Neuronal stem cell (in vitro differentiated cells): ENCODE data around the gene DMRTC1.
"Not testable (repeated sequence)": the region's sequence is repeated elsewhere in the genome, so short reads cannot be mapped to it uniquely, and the experiment has no call there.

ENCODE experiments used
- DNase-seq: peaks from one replicate; pipeline ENCODE4 v3.0.0-alpha.2; 2013; ENCODE audit warnings: low spot score
- H2AFZ ChIP-seq: one replicate; pipeline ENCODE4 v1.6.1; 2013; ENCODE audit warnings: mild to moderate bottlenecking, low read length, inconsistent platforms
- H2AK5ac ChIP-seq: 2 replicates; pipeline ENCODE4 v1.6.1; 2013; ENCODE audit warnings: low read depth, mild to moderate bottlenecking, inconsistent platforms, low read length, moderate library complexity, mixed read lengths
- H2BK120ac ChIP-seq: 2 replicates; pipeline ENCODE4 v1.6.1; 2013; ENCODE audit warnings: low read depth, mild to moderate bottlenecking, inconsistent platforms, low read length, moderate library complexity, mixed read lengths
- H2BK12ac ChIP-seq: one replicate; pipeline ENCODE4 v1.6.1; 2013; ENCODE audit warnings: low read length, inconsistent platforms
- H2BK15ac ChIP-seq: 2 replicates; pipeline ENCODE4 v1.6.1; 2013; ENCODE audit warnings: mild to moderate bottlenecking, low read length, inconsistent platforms, mixed read lengths
- H2BK5ac ChIP-seq: one replicate; pipeline ENCODE4 v1.6.1; 2013; ENCODE audit warnings: inconsistent platforms, mild to moderate bottlenecking, low read length, moderate library complexity
- H3K14ac ChIP-seq: one replicate; pipeline ENCODE4 v1.6.1; 2013; ENCODE audit warnings: low read length, inconsistent platforms
- H3K18ac ChIP-seq: 2 replicates; pipeline ENCODE4 v1.6.1; 2013; ENCODE audit warnings: low read length, inconsistent platforms
- H3K23ac ChIP-seq: 2 replicates; pipeline ENCODE4 v1.6.1; 2013; ENCODE audit warnings: low read depth, mild to moderate bottlenecking, mixed read lengths, low read length, inconsistent platforms; ENCODE audit not compliant: poor library complexity
- H3K27ac ChIP-seq: replicated peaks from 3 replicates; pipeline ENCODE4 v1.5.1; 2013; ENCODE audit warnings: low read length, inconsistent platforms
- H3K27me3 ChIP-seq, 3 experiments: 2 replicates each; pipeline ENCODE4 v1.6.1; 2013; ENCODE audit warnings: low read length in 3 of 3, mild to moderate bottlenecking in 2 of 3, inconsistent platforms in 1 of 3, low read depth in 1 of 3, mixed read lengths in 1 of 3, moderate library complexity in 1 of 3; ENCODE audit not compliant: control insufficient read depth in 3 of 3, insufficient read depth in 3 of 3
- H3K36me3 ChIP-seq, 2 donors: replicated peaks in 1 of 2; 2 replicates each; pipeline ENCODE4 v1.6.1; 2013; ENCODE audit warnings: low read length in 2 of 2; ENCODE audit not compliant: control insufficient read depth in 2 of 2, insufficient read depth in 2 of 2
- H3K4ac ChIP-seq: 2 replicates; pipeline ENCODE4 v1.6.1; 2013; ENCODE audit warnings: inconsistent platforms, mild to moderate bottlenecking, low read length, moderate library complexity
- H3K4me1 ChIP-seq, 2 donors: 1 replicate in 1 of 2; 2 replicates in 1 of 2; pipeline ENCODE4 v1.6.1; 2013; ENCODE audit warnings: low read length in 2 of 2, low read depth in 1 of 2; ENCODE audit not compliant: control insufficient read depth in 2 of 2, insufficient read depth in 1 of 2
- H3K4me2 ChIP-seq: one replicate; pipeline ENCODE4 v1.6.1; 2013; ENCODE audit warnings: mild to moderate bottlenecking, low read length, inconsistent platforms; ENCODE audit not compliant: insufficient read depth, poor library complexity, severe bottlenecking
- H3K4me3 ChIP-seq, 2 donors: 2 replicates each; pipeline ENCODE4 v1.5.1; 2013; ENCODE audit warnings: low read length in 2 of 2, mild to moderate bottlenecking in 2 of 2, inconsistent platforms in 1 of 2, moderate library complexity in 1 of 2
- H3K79me1 ChIP-seq: one replicate; pipeline ENCODE4 v1.6.1; 2013; ENCODE audit warnings: low read depth, mild to moderate bottlenecking, inconsistent platforms, low read length, moderate library complexity
- H3K9ac ChIP-seq: one replicate; pipeline ENCODE4 v1.6.1; 2013; ENCODE audit warnings: mild to moderate bottlenecking, low read depth, low read length, inconsistent platforms; ENCODE audit not compliant: poor library complexity
- H3K9me3 ChIP-seq, 2 donors: replicated peaks in 1 of 2; 2 replicates each; pipeline versions ENCODE3 to v1.6.1; 2013; ENCODE audit warnings: low read length in 2 of 2, mild to moderate bottlenecking in 2 of 2, inconsistent platforms in 1 of 2, low read depth in 1 of 2, mixed read lengths in 1 of 2, moderate library complexity in 1 of 2; ENCODE audit not compliant: control insufficient read depth in 2 of 2, insufficient read depth in 1 of 2
- H4K8ac ChIP-seq: one replicate; pipeline ENCODE4 v1.6.1; 2013; ENCODE audit warnings: low read depth, mild to moderate bottlenecking, inconsistent platforms, low read length, moderate library complexity
- H4K91ac ChIP-seq: one replicate; pipeline ENCODE4 v1.6.1; 2013; ENCODE audit warnings: low read length, low read depth, mild to moderate bottlenecking, inconsistent platforms; ENCODE audit not compliant: poor library complexity
- WGBS, 2 donors: extraction: QIAGEN DNeasy Blood & Tissue Kit; methylation state at CpG; one replicate each; pipeline ENCODE4 v1.1.7; 2013; ENCODE audit warnings: missing lambda C conversion rate in 2 of 2, mixed read lengths in 1 of 2; ENCODE audit not compliant: insufficient read length in 2 of 2, insufficient replicate concordance in 1 of 2; ENCODE audit errors: extremely low coverage in 2 of 2; 5-methylcytosine and 5-hydroxymethylcytosine counted together

The DMRTC1 gene

GRCh38 chrX:72936882-72937455, 6.7 kb downstream of the DMRTC1 start:
- H4K8ac ChIP-seq, H3K27ac ChIP-seq, H3K23ac ChIP-seq, H3K36me3 ChIP-seq, H2BK120ac ChIP-seq, DNase-seq, H3K4me2 ChIP-seq, H3K79me1 ChIP-seq, H3K18ac ChIP-seq, H3K4me1 ChIP-seq, H3K4ac ChIP-seq, H2BK5ac ChIP-seq, H3K14ac ChIP-seq, H2AK5ac ChIP-seq, H3K4me3 ChIP-seq, H2BK15ac ChIP-seq, H3K27me3 ChIP-seq, H2BK12ac ChIP-seq, H3K9ac ChIP-seq, H2AFZ ChIP-seq, H3K9me3 ChIP-seq, H4K91ac ChIP-seq: not testable (repeated sequence)
- WGBS, 2 donors = no CpG with 5 or more reads among the region's 8 CpGs

GRCh38 chrX:72936455-72936854, 7.2 kb downstream of the DMRTC1 start:
- not testable (repeated sequence) for H4K8ac ChIP-seq, H3K18ac ChIP-seq, H3K4me3 ChIP-seq, DNase-seq, H2AK5ac ChIP-seq, H3K9ac ChIP-seq, H3K27me3 ChIP-seq, H3K23ac ChIP-seq, H2BK120ac ChIP-seq, H2BK15ac ChIP-seq, H3K14ac ChIP-seq, H3K4ac ChIP-seq, H2AFZ ChIP-seq, H4K91ac ChIP-seq, H3K36me3 ChIP-seq, H2BK12ac ChIP-seq, H3K27ac ChIP-seq, H2BK5ac ChIP-seq, H3K79me1 ChIP-seq, H3K4me1 ChIP-seq, H3K9me3 ChIP-seq, H3K4me2 ChIP-seq
- no CpG with 5 or more reads among the region's 7 CpGs for WGBS, 2 donors

GRCh38 chrX:72932283-72932682, 11.4 kb downstream of the DMRTC1 start:
- not testable (repeated sequence) for H3K4me1 ChIP-seq, DNase-seq, H3K23ac ChIP-seq, H2BK5ac ChIP-seq, H3K27me3 ChIP-seq, H3K4me2 ChIP-seq, H2AK5ac ChIP-seq, H3K18ac ChIP-seq, H2BK12ac ChIP-seq, H3K4ac ChIP-seq, H3K9ac ChIP-seq, H3K9me3 ChIP-seq, H3K27ac ChIP-seq, H4K91ac ChIP-seq, H2BK120ac ChIP-seq, H4K8ac ChIP-seq, H2BK15ac ChIP-seq, H3K4me3 ChIP-seq, H3K36me3 ChIP-seq, H2AFZ ChIP-seq, H3K14ac ChIP-seq, H3K79me1 ChIP-seq
- WGBS, 2 donors = no CpG with 5 or more reads among the region's 1 CpG

GRCh38 chrX:72916096-72916495, 27.5 kb downstream of the DMRTC1 start:
- H3K9ac ChIP-seq, H3K23ac ChIP-seq, H2BK15ac ChIP-seq, H3K14ac ChIP-seq, H4K8ac ChIP-seq, H3K18ac ChIP-seq, H4K91ac ChIP-seq, H3K4me2 ChIP-seq, H2AK5ac ChIP-seq, H2AFZ ChIP-seq, H2BK5ac ChIP-seq, H3K27ac ChIP-seq, H2BK12ac ChIP-seq, H3K4me3 ChIP-seq, H3K36me3 ChIP-seq, H3K79me1 ChIP-seq, H3K4me1 ChIP-seq, H3K9me3 ChIP-seq, H3K4ac ChIP-seq, DNase-seq, H3K27me3 ChIP-seq, H2BK120ac ChIP-seq: not testable (repeated sequence)
- WGBS, 2 donors = no CpG with 5 or more reads among the region's 5 CpGs
